SK-N-SH (cell line): ENCODE data around the gene ADAP1.

Experiments used
- FOXM1 ChIP-seq: IDR thresholded peaks from 2 replicates; pipeline ENCODE4 v1.4.0; 2012; ENCODE audit warnings: low read depth, mild to moderate bottlenecking
- RFX5 ChIP-seq: IDR thresholded peaks from 2 replicates; pipeline ENCODE4 v1.6.1; 2012; ENCODE audit warnings: mild to moderate bottlenecking, improper control_type of control experiment, low read length

- TF ChIP-seq RFX5 (no peak), FOXM1 (no peak)
Observed at GRCh38 chr7:963236-964078, 9.0 kb upstream of the ADAP1 start.
